ENCODE results near the gene CELA2B.

Gene CELA2B

GRCh38 chr1:15492596-15492995 lies 16.7 kb downstream of the CELA2B start:
- H3K27ac ChIP-seq: no peak overlapping the region
- no peak for TF ChIP-seq CTCF (conservative IDR thresholded peaks at IDR 0.05)

GRCh38 chr1:15493869-15494390 lies 18.0 kb downstream of the CELA2B start:
- no peak overlapping the region for H3K27ac ChIP-seq
- no peak for TF ChIP-seq CTCF (conservative IDR thresholded peaks at IDR 0.05)

GRCh38 chr1:15500184-15501178 lies 24.6 kb downstream of the CELA2B start:
- no peak overlapping the region for H3K27ac ChIP-seq
- TF ChIP-seq CTCF (conservative IDR thresholded peaks at IDR 0.05): no peak

GRCh38 chr1:15501208-15502032 lies 25.5 kb downstream of the CELA2B start:
- TF ChIP-seq CTCF (conservative IDR thresholded peaks at IDR 0.05): peak; percentile 82
- no peak overlapping the region for H3K27ac ChIP-seq

- no peak for TF ChIP-seq CTCF (conservative IDR thresholded peaks at IDR 0.05)
- no peak overlapping the region for H3K27ac ChIP-seq
Observed at GRCh38 chr1:15504436-15504835, 28.5 kb downstream of the CELA2B start.

- H3K27ac ChIP-seq: no peak overlapping the region
Observed at GRCh38 chr1:15506831-15507230, 30.9 kb downstream of the CELA2B start.

More at GRCh38 chr1:15506831-15507230, 30.9 kb downstream of the CELA2B start:
- no peak for TF ChIP-seq CTCF (conservative IDR thresholded peaks at IDR 0.05)

Measured in VCaP (cell line).